Retinal pigment epithelial cell (primary cell): ENCODE measurements around the gene ABCA9.

Source experiments
- DNase-seq: peaks from one replicate; pipeline ENCODE4 v3.0.0-alpha.2; 2010; ENCODE audit warnings: low read depth
- H3K4me3 ChIP-seq: 2 replicates; pipeline ENCODE4 v1.5.1; 2011; ENCODE audit warnings: mild to moderate bottlenecking, low read length, control low read depth, moderate library complexity
- CTCF ChIP-seq: conservative IDR thresholded peaks from 2 replicates; pipeline ENCODE4 v1.5.1; 2011; ENCODE audit warnings: low read depth, low read length, control low read depth, inconsistent platforms

Gene ABCA9

GRCh38 chr17:69060822-69061221 lies at the start of gene ABCA9:
ABCA9 (minus strand) TSS chr17:69060927; CDS start chr17:69051126, 9,801 bp downstream.
- DNase-seq: no peak
- no peak for TF ChIP-seq CTCF
- no peak within 1 kb of the TSS for H3K4me3 ChIP-seq

GRCh38 chr17:69105907-69106730 lies 45.4 kb upstream of the ABCA9 start:
- no peak for DNase-seq
- no peak overlapping the region for H3K4me3 ChIP-seq
- TF ChIP-seq CTCF: no peak

GRCh38 chr17:69103557-69104233 lies 43.0 kb upstream of the ABCA9 start:
- no peak overlapping the region for H3K4me3 ChIP-seq
- no peak for TF ChIP-seq CTCF
- DNase-seq: no peak

- DNase-seq: no peak
- H3K4me3 ChIP-seq: no peak overlapping the region
- no peak for TF ChIP-seq CTCF
Measured at GRCh38 chr17:69098625-69099024, 37.9 kb upstream of the ABCA9 start.

- no peak for TF ChIP-seq CTCF
- no peak for DNase-seq
- H3K4me3 ChIP-seq: no peak overlapping the region
Measured at GRCh38 chr17:69096541-69096940, 35.8 kb upstream of the ABCA9 start.

GRCh38 chr17:69093995-69094394 lies 33.3 kb upstream of the ABCA9 start:
- no peak for DNase-seq
- H3K4me3 ChIP-seq: no peak overlapping the region
- no peak for TF ChIP-seq CTCF
